Suprapubic skin (tissue), 4 donors: Measurements from ENCODE around the gene ALG6.

ENCODE experiments used
- EP300 ChIP-seq: sonication (generic); formaldehyde crosslinking; IDR thresholded peaks from one replicate; pipeline ENCODE4 v1.6.1; 2017; ENCODE audit warnings: antibody characterized with exemption
- POLR2A ChIP-seq, 2 donors: fragments of 450-650 bp; IDR thresholded peaks; one replicate each; pipeline ENCODE4 v1.6.1; 2017; ENCODE audit warnings: antibody characterized with exemption in 2 of 2, mild to moderate bottlenecking in 2 of 2, moderate library complexity in 2 of 2
- POLR2AphosphoS5 ChIP-seq, 3 donors: sonication (generic); formaldehyde crosslinking; IDR thresholded peaks; one replicate each; pipeline ENCODE4 v1.6.1; 2017; ENCODE audit warnings: antibody characterized with exemption in 3 of 3
- TF ChIP-seq, protein P1 (sequence below), 2 donors: fragments of 200-600 bp in 1 of 2; fragments of 450-650 bp in 1 of 2; sonication (generic) in 1 of 2; IDR thresholded peaks; one replicate each; pipeline ENCODE4 v1.5.1; 2016 to 2019; ENCODE audit warnings: antibody characterized with exemption in 2 of 2, mild to moderate bottlenecking in 1 of 2, moderate library complexity in 1 of 2

DNA sequence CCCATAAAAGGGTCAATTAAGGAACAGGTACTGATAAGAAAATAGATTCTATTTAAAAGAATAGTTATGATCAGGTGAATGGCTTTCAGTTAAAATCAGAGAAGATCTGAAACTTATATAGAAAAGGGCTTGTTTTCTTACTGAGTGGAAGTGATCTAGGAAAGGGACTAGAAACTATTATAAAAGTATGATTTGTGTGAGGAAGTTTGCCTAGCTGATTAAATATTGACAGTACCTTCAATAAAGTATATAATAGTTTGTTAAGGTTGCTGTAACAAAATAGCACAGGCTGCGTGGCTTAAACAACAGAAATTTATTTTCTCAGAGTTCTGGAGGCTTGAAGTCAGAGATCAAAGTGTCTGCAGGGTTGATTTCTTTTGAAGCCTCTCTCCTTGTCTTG is 5.4 kb upstream of the ALG6 start:
- TF ChIP-seq, protein P1, sequence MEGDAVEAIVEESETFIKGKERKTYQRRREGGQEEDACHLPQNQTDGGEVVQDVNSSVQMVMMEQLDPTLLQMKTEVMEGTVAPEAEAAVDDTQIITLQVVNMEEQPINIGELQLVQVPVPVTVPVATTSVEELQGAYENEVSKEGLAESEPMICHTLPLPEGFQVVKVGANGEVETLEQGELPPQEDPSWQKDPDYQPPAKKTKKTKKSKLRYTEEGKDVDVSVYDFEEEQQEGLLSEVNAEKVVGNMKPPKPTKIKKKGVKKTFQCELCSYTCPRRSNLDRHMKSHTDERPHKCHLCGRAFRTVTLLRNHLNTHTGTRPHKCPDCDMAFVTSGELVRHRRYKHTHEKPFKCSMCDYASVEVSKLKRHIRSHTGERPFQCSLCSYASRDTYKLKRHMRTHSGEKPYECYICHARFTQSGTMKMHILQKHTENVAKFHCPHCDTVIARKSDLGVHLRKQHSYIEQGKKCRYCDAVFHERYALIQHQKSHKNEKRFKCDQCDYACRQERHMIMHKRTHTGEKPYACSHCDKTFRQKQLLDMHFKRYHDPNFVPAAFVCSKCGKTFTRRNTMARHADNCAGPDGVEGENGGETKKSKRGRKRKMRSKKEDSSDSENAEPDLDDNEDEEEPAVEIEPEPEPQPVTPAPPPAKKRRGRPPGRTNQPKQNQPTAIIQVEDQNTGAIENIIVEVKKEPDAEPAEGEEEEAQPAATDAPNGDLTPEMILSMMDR (IDR thresholded peaks at IDR 0.05) = no peak
- TF ChIP-seq EP300 (no peak), POLR2A (IDR thresholded peaks at IDR 0.05) (no peak), POLR2AphosphoS5 (IDR thresholded peaks at IDR 0.05) (no peak)
